ENCODE data around the gene MTG2. TPM values are rescaled to one million over a fixed set of nuclear protein-coding genes. Genes with fewer than 3 reads are reported as not detected.

MTG2 gene
- total and polyA plus RNA-seq, 2 of the 13 experiments (the other 11 are each of a cell fraction or from before 2014, with no cell fraction given) = 20.4 to 37.8 TPM

DNA sequence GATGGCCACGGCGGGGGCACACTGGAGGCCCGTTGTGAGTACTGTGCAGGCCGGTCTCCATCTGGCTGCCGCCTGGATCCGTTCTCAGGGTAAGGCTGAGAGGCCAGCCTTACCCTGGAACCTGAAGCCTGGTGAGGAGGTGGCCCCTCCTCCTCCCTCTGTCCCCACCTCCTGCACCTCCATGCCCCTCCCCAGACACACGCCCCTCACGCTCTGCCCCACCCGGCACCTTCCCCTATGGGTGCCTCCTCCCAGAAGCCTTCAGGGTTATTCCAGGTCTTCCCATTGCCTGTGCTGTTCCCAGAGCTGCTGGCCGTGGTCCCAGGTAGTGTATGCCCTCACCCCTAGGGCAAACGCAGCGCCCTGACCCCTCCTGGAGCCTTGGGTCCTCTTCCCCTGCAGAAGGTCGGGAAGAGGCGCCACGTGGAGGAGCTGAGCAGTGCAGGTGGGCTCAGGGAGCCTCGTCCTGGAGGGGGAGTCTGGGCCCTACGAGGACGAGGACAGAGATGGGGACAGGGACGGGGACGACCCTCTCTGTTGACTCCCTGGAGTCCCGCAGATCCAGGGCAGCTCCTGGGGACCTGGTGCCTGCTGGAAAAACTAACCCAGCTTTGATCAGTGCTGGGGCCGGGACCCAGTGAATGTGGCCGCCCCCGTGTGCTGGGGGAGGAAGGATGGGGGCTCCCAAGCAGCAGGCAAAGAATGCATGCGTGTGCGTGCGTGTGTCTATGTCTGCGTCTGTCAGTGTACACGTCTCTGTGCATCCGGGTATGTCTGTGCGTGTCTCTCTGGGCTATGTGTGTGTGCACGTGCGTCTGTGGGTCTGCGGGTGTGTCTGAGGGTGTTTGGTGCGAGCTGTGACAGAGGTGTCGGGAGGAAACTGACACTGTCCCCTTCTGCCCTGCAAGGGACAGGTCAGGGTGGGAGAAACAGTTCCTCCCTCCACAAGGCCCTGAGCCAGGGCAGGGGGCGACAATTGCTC is 45.4 kb downstream of the MTG2 start (continued):
- TF ChIP-seq ZNF12 (CRISPR knock-in tag; IDR thresholded peaks at IDR 0.05) (no peak), ZNF160 (CRISPR knock-in tag; IDR thresholded peaks at IDR 0.05) (no peak), ZNF337 (CRISPR knock-in tag; IDR thresholded peaks at IDR 0.05; ENCODE audit: borderline replicate concordance, low read depth) (no peak), ZNF138 (CRISPR knock-in tag; IDR thresholded peaks at IDR 0.05; ENCODE audit: low read depth) (0 out of 2 replicates have a peak, but pooled peaks have one; percentile 40), ZNF83 (CRISPR knock-in tag; IDR thresholded peaks at IDR 0.05; ENCODE audit: borderline replicate concordance) (no peak), ATF7 (IDR thresholded peaks at IDR 0.05) (no peak), ATF7 (CRISPR knock-in tag; IDR thresholded peaks at IDR 0.05) (no peak), ZNF34 (CRISPR knock-in tag; IDR thresholded peaks at IDR 0.05; ENCODE audit: borderline replicate concordance) (no peak), SMARCE1 (IDR thresholded peaks at IDR 0.05; ENCODE audit: borderline replicate concordance) (no peak), TBP (CRISPR knock-in tag; IDR thresholded peaks at IDR 0.05) (no peak), PITX1 (CRISPR knock-in tag; IDR thresholded peaks at IDR 0.05) (no peak), CC2D1A (CRISPR knock-in tag; IDR thresholded peaks at IDR 0.05) (no peak), ZNF510 (CRISPR knock-in tag; IDR thresholded peaks at IDR 0.05; ENCODE audit: low read depth) (no peak), ZNF879 (CRISPR knock-in tag; IDR thresholded peaks at IDR 0.05) (0 out of 2 replicates have a peak, but pooled peaks have one; percentile 54)
- TF ChIP-seq, protein P1, sequence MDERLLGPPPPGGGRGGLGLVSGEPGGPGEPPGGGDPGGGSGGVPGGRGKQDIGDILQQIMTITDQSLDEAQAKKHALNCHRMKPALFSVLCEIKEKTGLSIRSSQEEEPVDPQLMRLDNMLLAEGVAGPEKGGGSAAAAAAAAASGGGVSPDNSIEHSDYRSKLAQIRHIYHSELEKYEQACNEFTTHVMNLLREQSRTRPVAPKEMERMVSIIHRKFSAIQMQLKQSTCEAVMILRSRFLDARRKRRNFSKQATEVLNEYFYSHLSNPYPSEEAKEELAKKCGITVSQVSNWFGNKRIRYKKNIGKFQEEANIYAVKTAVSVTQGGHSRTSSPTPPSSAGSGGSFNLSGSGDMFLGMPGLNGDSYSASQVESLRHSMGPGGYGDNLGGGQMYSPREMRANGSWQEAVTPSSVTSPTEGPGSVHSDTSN (CRISPR knock-in tag; IDR thresholded peaks at IDR 0.05) = no peak
- TF ChIP-seq, protein P2, sequence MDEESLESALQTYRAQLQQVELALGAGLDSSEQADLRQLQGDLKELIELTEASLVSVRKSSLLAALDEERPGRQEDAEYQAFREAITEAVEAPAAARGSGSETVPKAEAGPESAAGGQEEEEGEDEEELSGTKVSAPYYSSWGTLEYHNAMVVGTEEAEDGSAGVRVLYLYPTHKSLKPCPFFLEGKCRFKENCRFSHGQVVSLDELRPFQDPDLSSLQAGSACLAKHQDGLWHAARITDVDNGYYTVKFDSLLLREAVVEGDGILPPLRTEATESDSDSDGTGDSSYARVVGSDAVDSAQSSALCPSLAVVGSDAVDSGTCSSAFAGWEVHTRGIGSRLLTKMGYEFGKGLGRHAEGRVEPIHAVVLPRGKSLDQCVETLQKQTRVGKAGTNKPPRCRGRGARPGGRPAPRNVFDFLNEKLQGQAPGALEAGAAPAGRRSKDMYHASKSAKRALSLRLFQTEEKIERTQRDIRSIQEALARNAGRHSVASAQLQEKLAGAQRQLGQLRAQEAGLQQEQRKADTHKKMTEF (CRISPR knock-in tag; IDR thresholded peaks at IDR 0.05) = no peak
- TF ChIP-seq, protein P3, sequence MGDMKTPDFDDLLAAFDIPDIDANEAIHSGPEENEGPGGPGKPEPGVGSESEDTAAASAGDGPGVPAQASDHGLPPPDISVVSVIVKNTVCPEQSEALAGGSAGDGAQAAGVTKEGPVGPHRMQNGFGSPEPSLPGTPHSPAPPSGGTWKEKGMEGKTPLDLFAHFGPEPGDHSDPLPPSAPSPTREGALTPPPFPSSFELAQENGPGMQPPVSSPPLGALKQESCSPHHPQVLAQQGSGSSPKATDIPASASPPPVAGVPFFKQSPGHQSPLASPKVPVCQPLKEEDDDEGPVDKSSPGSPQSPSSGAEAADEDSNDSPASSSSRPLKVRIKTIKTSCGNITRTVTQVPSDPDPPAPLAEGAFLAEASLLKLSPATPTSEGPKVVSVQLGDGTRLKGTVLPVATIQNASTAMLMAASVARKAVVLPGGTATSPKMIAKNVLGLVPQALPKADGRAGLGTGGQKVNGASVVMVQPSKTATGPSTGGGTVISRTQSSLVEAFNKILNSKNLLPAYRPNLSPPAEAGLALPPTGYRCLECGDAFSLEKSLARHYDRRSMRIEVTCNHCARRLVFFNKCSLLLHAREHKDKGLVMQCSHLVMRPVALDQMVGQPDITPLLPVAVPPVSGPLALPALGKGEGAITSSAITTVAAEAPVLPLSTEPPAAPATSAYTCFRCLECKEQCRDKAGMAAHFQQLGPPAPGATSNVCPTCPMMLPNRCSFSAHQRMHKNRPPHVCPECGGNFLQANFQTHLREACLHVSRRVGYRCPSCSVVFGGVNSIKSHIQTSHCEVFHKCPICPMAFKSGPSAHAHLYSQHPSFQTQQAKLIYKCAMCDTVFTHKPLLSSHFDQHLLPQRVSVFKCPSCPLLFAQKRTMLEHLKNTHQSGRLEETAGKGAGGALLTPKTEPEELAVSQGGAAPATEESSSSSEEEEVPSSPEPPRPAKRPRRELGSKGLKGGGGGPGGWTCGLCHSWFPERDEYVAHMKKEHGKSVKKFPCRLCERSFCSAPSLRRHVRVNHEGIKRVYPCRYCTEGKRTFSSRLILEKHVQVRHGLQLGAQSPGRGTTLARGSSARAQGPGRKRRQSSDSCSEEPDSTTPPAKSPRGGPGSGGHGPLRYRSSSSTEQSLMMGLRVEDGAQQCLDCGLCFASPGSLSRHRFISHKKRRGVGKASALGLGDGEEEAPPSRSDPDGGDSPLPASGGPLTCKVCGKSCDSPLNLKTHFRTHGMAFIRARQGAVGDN (CRISPR knock-in tag; IDR thresholded peaks at IDR 0.05) = peak; percentile 75
- TF ChIP-seq, protein P4, sequence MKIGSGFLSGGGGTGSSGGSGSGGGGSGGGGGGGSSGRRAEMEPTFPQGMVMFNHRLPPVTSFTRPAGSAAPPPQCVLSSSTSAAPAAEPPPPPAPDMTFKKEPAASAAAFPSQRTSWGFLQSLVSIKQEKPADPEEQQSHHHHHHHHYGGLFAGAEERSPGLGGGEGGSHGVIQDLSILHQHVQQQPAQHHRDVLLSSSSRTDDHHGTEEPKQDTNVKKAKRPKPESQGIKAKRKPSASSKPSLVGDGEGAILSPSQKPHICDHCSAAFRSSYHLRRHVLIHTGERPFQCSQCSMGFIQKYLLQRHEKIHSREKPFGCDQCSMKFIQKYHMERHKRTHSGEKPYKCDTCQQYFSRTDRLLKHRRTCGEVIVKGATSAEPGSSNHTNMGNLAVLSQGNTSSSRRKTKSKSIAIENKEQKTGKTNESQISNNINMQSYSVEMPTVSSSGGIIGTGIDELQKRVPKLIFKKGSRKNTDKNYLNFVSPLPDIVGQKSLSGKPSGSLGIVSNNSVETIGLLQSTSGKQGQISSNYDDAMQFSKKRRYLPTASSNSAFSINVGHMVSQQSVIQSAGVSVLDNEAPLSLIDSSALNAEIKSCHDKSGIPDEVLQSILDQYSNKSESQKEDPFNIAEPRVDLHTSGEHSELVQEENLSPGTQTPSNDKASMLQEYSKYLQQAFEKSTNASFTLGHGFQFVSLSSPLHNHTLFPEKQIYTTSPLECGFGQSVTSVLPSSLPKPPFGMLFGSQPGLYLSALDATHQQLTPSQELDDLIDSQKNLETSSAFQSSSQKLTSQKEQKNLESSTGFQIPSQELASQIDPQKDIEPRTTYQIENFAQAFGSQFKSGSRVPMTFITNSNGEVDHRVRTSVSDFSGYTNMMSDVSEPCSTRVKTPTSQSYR (CRISPR knock-in tag; IDR thresholded peaks at IDR 0.05; ENCODE audit: borderline replicate concordance) = no peak

Data from HepG2 (cell line).